Adrenal gland (tissue), 5 donors: Measurements from ENCODE around the gene ARHGEF18.

Experiments used
- CTCF ChIP-seq, 6 experiments: fragments of 450-650 bp in 4 of 6; fragments of 200-600 bp in 2 of 6; sonication (generic) in 1 of 6; IDR thresholded peaks; 1 replicate in 5 of 6; 2 replicates in 1 of 6; pipeline versions ENCODE4 v1.5.1 to v1.8.0; 2016 to 2021; ENCODE audit warnings: antibody characterized with exemption in 6 of 6, mild to moderate bottlenecking in 2 of 6, moderate library complexity in 1 of 6
- POLR2A ChIP-seq, 2 donors: fragments of 450-650 bp; IDR thresholded peaks; one replicate each; pipeline ENCODE4 v1.6.1; 2017; ENCODE audit warnings: antibody characterized with exemption in 2 of 2, mild to moderate bottlenecking in 2 of 2, moderate library complexity in 1 of 2
- donor health status: DM: no; HTN: no; CAD: no.

- TF ChIP-seq CTCF (IDR thresholded peaks at IDR 0.05) (no peak), POLR2A (IDR thresholded peaks at IDR 0.05) (no peak)
Observed at GRCh38 chr19:7337380-7338194, 11.2 kb upstream of the ARHGEF18 start.
